Activated naive CD4-positive, alpha-beta T cell treated with anti-CD3 and anti-CD28 coated beads, Interleukin-2, amount 50 U/mL, for 72 hours (primary cell): ENCODE results near the gene CCRL2. TPM values are rescaled to one million over a fixed set of nuclear protein-coding genes. Genes with fewer than 3 reads are reported as not detected.
A peak's percentile ranks its signal among the peaks of the same experiment; 100 is the strongest.
"Not testable (repeated sequence)": the region's sequence is repeated elsewhere in the genome, so short reads cannot be mapped to it uniquely, and the experiment has no call there.

ENCODE experiments used
- ATAC-seq, 2 donors: fragments of 150-1000 bp; cut with Tn5 transposase; 2 replicates each; pipeline ENCODE4 v1.10.0; 2021; ENCODE audit warnings: mild to moderate bottlenecking in 2 of 2, moderate library complexity in 2 of 2
- DNase-seq, 2 donors: peaks; one replicate each; pipeline ENCODE4 v3.0.0; 2021 to 2022; ENCODE audit warnings: low spot score in 2 of 2
- H3K27ac Mint-ChIP-seq, 2 donors: one replicate each; pipeline ENCODE4 v1.8.0; 2022; ENCODE audit warnings: mild to moderate bottlenecking in 2 of 2, mixed read lengths in 2 of 2
- H3K36me3 Mint-ChIP-seq, 2 donors: one replicate each; pipeline ENCODE4 v1.8.0; 2022; ENCODE audit warnings: mixed read lengths in 2 of 2
- H3K9me3 Mint-ChIP-seq, 2 donors: one replicate each; pipeline ENCODE4 v1.8.0; 2022; ENCODE audit warnings: mixed read lengths in 2 of 2
- total RNA-seq, 2 donors: library from RNA; stranded (reverse); gene quantifications; one replicate each; pipeline ENCODE4 v1.2.3, GENCODE V29; 2022

The CCRL2 gene
- total RNA-seq, 2 donors from 2014 or later: 0.72 to 1.4 TPM

GRCh38 chr3:46374755-46375154, 32.3 kb upstream of the CCRL2 start:
- ATAC-seq (no peak), DNase-seq (no peak)
- no peaks in the 10 kb centered on the region for H3K9me3 Mint-ChIP-seq
- H3K36me3 Mint-ChIP-seq: no peaks in the 10 kb centered on the region
- no peak overlapping the region for H3K27ac Mint-ChIP-seq

GRCh38 chr3:46375218-46375617, 31.8 kb upstream of the CCRL2 start:
- ATAC-seq (peak; percentile 22 to 82), DNase-seq (no peak)
- Mint-ChIP-seq H3K9me3 (no peaks in the 10 kb centered on the region), H3K27ac (no peak overlapping the region), H3K36me3 (no peaks in the 10 kb centered on the region)

- Mint-ChIP-seq H3K27ac (no peak overlapping the region), H3K9me3 (no peaks in the 10 kb centered on the region), H3K36me3 (no peaks in the 10 kb centered on the region)
- DNase-seq (no peak), ATAC-seq (no peak)
Observed at GRCh38 chr3:46375814-46376213, 31.2 kb upstream of the CCRL2 start.

GRCh38 chr3:46378426-46378942, 28.6 kb upstream of the CCRL2 start:
- Mint-ChIP-seq H3K36me3 (no peaks in the 10 kb centered on the region), H3K27ac (peak overlapping the region in 1 of 2 donors; percentile 10), H3K9me3 (no peaks in the 10 kb centered on the region)
- ATAC-seq (peak; percentile 39 to 58), DNase-seq (peak in 1 of 2 donors; percentile 74)

- no peak overlapping the region for H3K27ac Mint-ChIP-seq
- H3K9me3 Mint-ChIP-seq: no peaks in the 10 kb centered on the region
- DNase-seq: no peak
- ATAC-seq: no peak
- no peaks in the 10 kb centered on the region for H3K36me3 Mint-ChIP-seq
Observed at GRCh38 chr3:46380471-46381221, 26.4 kb upstream of the CCRL2 start.

- ATAC-seq: no peak
- Mint-ChIP-seq H3K36me3 (no peaks in the 10 kb centered on the region), H3K9me3 (no peaks in the 10 kb centered on the region), H3K27ac (no peak overlapping the region)
- no peak for DNase-seq
Observed at GRCh38 chr3:46381625-46382024, 25.4 kb upstream of the CCRL2 start.

GRCh38 chr3:46383211-46383950, 23.7 kb upstream of the CCRL2 start:
- Mint-ChIP-seq H3K36me3 (no peaks in the 10 kb centered on the region), H3K27ac (no peak overlapping the region), H3K9me3 (no peaks in the 10 kb centered on the region)
- DNase-seq (no peak), ATAC-seq (no peak)

GRCh38 chr3:46383951-46384330, 23.1 kb upstream of the CCRL2 start:
- Mint-ChIP-seq H3K36me3 (no peaks in the 10 kb centered on the region), H3K27ac (no peak overlapping the region), H3K9me3 (no peaks in the 10 kb centered on the region)
- ATAC-seq (no peak), DNase-seq (no peak)

GRCh38 chr3:46386205-46386604, 20.9 kb upstream of the CCRL2 start:
- ATAC-seq (peak; percentile 24 to 90), DNase-seq (no peak)

GRCh38 chr3:46388847-46389246, 18.2 kb upstream of the CCRL2 start:
- not testable (repeated sequence) for H3K27ac Mint-ChIP-seq, ATAC-seq, H3K36me3 Mint-ChIP-seq, DNase-seq, H3K9me3 Mint-ChIP-seq

More at GRCh38 chr3:46386205-46386604, 20.9 kb upstream of the CCRL2 start:
- H3K9me3 Mint-ChIP-seq: no peaks in the 10 kb centered on the region
- H3K27ac Mint-ChIP-seq: no peak overlapping the region
- no peaks in the 10 kb centered on the region for H3K36me3 Mint-ChIP-seq

GRCh38 chr3:46389306-46389705, 17.8 kb upstream of the CCRL2 start:
- H3K9me3 Mint-ChIP-seq: no peaks in the 10 kb centered on the region
- DNase-seq (no peak), ATAC-seq (no peak)
- no peak overlapping the region for H3K27ac Mint-ChIP-seq
- no peaks in the 10 kb centered on the region for H3K36me3 Mint-ChIP-seq

- H3K36me3 Mint-ChIP-seq, H3K9me3 Mint-ChIP-seq, DNase-seq, ATAC-seq, H3K27ac Mint-ChIP-seq: not testable (repeated sequence)
Observed at GRCh38 chr3:46391526-46391925, 15.5 kb upstream of the CCRL2 start.

GRCh38 chr3:46393011-46393410, 14.0 kb upstream of the CCRL2 start:
- Mint-ChIP-seq H3K27ac (no peak overlapping the region), H3K9me3 (no peaks in the 10 kb centered on the region), H3K36me3 (no peaks in the 10 kb centered on the region)
- DNase-seq (no peak), ATAC-seq (no peak)

- Mint-ChIP-seq H3K9me3 (no peaks in the 10 kb centered on the region), H3K36me3 (no peaks in the 10 kb centered on the region), H3K27ac (no peak overlapping the region)
- ATAC-seq (no peak), DNase-seq (no peak)
Observed at GRCh38 chr3:46393554-46394434, 13.3 kb upstream of the CCRL2 start.

- Mint-ChIP-seq H3K9me3 (no peaks in the 10 kb centered on the region), H3K27ac (no peak overlapping the region), H3K36me3 (no peaks in the 10 kb centered on the region)
- no peak for DNase-seq
- no peak for ATAC-seq
Observed at GRCh38 chr3:46395210-46395661, 11.8 kb upstream of the CCRL2 start.

GRCh38 chr3:46395766-46396530, 11.1 kb upstream of the CCRL2 start:
- no peak overlapping the region for H3K27ac Mint-ChIP-seq
- DNase-seq: no peak

More at GRCh38 chr3:46395766-46396530, 11.1 kb upstream of the CCRL2 start:
- H3K36me3 Mint-ChIP-seq: no peaks in the 10 kb centered on the region
- H3K9me3 Mint-ChIP-seq: no peaks in the 10 kb centered on the region
- peak in 1 of 2 donors; percentile 64 for ATAC-seq
